ENCODE measurements around the gene SMAD6.

SMAD6 gene

GRCh38 chr15:66702035-66702786 lies at the start of gene SMAD6:
SMAD6 (plus strand) TSS chr15:66702236; CDS start chr15:66703259, 1,023 bp downstream.
- H3K4me3 Mint-ChIP-seq = peak within 1 kb of the TSS; percentile 88
- no peaks in the 10 kb centered on the region for H3K9me3 Mint-ChIP-seq
- ATAC-seq (ENCODE audit: low read depth) (peak; percentile 31), DNase-seq (ENCODE audit: low spot score in 2 of 2) (peak in 1 of 2 donors; percentile 49)
- peaks cover 5% of the 10 kb centered on the region for H3K27me3 Mint-ChIP-seq
- peak within 1 kb of the TSS; percentile 18 for H3K27ac Mint-ChIP-seq
- no peaks in the 10 kb centered on the region for H3K36me3 Mint-ChIP-seq
- H3K4me1 Mint-ChIP-seq = peaks cover 11% of the 10 kb centered on the region

- H3K4me1 Mint-ChIP-seq = no peaks in the 10 kb centered on the region
- DNase-seq (ENCODE audit: low spot score in 2 of 2) = no peak
- peaks cover 20% of the 10 kb centered on the region for H3K27me3 Mint-ChIP-seq
- H3K36me3 Mint-ChIP-seq = no peaks in the 10 kb centered on the region
- no peak for ATAC-seq (ENCODE audit: low read depth)
- no peak overlapping the region for H3K27ac Mint-ChIP-seq
- H3K9me3 Mint-ChIP-seq = no peaks in the 10 kb centered on the region
- H3K4me3 Mint-ChIP-seq = no peak overlapping the region
Observed at GRCh38 chr15:66652806-66653205, 49.2 kb upstream of the SMAD6 start.

DNA sequence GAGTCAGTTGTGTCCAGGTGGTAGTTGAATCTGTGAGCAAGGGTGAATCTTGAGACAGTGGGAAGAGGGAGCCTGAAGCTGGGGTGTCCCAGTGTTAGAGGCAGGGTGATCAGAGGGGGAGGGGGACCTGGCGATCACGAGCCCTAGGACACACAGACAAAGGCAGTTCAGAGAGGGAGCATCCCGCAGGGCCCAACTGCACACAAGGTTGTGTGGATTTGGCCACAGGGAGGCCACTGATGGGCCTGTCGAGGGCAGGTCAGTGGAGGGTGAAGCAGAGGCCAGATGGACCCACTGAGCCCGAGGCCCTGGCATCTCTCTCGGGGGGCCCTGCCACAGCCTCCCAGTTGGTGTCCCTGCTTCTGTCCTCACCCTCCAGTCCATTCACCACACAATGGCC lies 48.6 kb upstream of the SMAD6 start:
- Mint-ChIP-seq H3K36me3 (no peaks in the 10 kb centered on the region), H3K4me3 (no peak overlapping the region), H3K9me3 (no peaks in the 10 kb centered on the region), H3K27me3 (peaks cover 20% of the 10 kb centered on the region), H3K27ac (no peak overlapping the region), H3K4me1 (no peaks in the 10 kb centered on the region)
- no peak for ATAC-seq (ENCODE audit: low read depth)
- no peak for DNase-seq (ENCODE audit: low spot score in 2 of 2)

DNA sequence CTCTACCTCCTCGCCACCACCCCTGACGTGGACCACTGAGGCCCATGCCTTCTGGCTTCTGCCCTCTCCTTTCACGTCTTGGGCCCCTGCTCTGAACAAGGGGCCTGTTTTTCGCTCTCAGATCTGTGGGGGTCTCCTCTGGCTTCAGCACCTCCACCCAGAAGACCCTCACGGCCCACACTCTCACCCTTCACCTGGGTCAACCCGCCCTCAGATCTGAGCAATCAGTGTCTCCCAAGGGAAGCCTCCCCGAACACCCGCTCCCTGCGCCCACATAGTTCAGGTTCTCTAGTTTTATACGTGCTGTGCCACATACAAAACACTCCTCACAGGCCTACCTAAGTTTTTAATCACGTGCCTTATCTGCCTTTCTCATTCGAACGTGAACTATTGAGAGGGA lies 48.2 kb upstream of the SMAD6 start:
- no peaks in the 10 kb centered on the region for H3K9me3 Mint-ChIP-seq
- H3K36me3 Mint-ChIP-seq = no peaks in the 10 kb centered on the region
- H3K4me1 Mint-ChIP-seq = no peaks in the 10 kb centered on the region
- DNase-seq (ENCODE audit: low spot score in 2 of 2) (no peak), ATAC-seq (ENCODE audit: low read depth) (no peak)
- H3K27me3 Mint-ChIP-seq = peaks cover 23% of the 10 kb centered on the region
- H3K27ac Mint-ChIP-seq = no peak overlapping the region
- no peak overlapping the region for H3K4me3 Mint-ChIP-seq

GRCh38 chr15:66654361-66654738 lies 47.7 kb upstream of the SMAD6 start:
- Mint-ChIP-seq H3K27me3 (peaks cover 25% of the 10 kb centered on the region), H3K36me3 (no peaks in the 10 kb centered on the region), H3K4me1 (no peaks in the 10 kb centered on the region), H3K27ac (no peak overlapping the region), H3K4me3 (no peak overlapping the region), H3K9me3 (no peaks in the 10 kb centered on the region)
- DNase-seq (ENCODE audit: low spot score in 2 of 2) (no peak), ATAC-seq (ENCODE audit: low read depth) (no peak)

- Mint-ChIP-seq H3K4me3 (no peak overlapping the region), H3K9me3 (no peaks in the 10 kb centered on the region), H3K36me3 (no peaks in the 10 kb centered on the region), H3K4me1 (no peaks in the 10 kb centered on the region), H3K27ac (no peak overlapping the region), H3K27me3 (peaks cover 25% of the 10 kb centered on the region)
- ATAC-seq (ENCODE audit: low read depth) (no peak), DNase-seq (ENCODE audit: low spot score in 2 of 2) (no peak)
Observed at GRCh38 chr15:66654739-66655375, 47.2 kb upstream of the SMAD6 start.

DNA sequence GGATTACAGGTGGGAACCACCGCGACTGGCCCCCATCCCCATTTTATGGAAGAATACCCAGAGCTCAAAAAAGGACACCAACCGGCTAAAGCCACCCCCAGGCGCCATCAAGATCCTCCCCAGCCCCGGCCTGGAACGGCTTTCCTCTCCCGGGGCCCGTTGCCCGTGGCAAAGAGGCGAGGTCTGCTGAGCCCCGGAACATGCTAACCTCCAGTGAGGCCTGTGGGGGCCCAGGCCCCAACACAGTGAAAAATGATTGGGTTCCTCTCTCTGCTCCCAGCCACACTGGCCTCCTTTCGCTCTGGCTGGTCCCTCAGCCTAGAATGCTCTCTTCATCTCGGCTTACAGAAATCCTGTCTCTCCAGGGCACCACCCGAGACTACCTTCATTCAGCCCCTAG lies 46.5 kb upstream of the SMAD6 start:
- no peak for ATAC-seq (ENCODE audit: low read depth)
- no peak overlapping the region for H3K27ac Mint-ChIP-seq
- H3K36me3 Mint-ChIP-seq = no peaks in the 10 kb centered on the region
- no peak for DNase-seq (ENCODE audit: low spot score in 2 of 2)
- H3K4me3 Mint-ChIP-seq = no peak overlapping the region
- H3K4me1 Mint-ChIP-seq = no peaks in the 10 kb centered on the region
- H3K9me3 Mint-ChIP-seq = no peaks in the 10 kb centered on the region
- H3K27me3 Mint-ChIP-seq = peaks cover 25% of the 10 kb centered on the region

DNA sequence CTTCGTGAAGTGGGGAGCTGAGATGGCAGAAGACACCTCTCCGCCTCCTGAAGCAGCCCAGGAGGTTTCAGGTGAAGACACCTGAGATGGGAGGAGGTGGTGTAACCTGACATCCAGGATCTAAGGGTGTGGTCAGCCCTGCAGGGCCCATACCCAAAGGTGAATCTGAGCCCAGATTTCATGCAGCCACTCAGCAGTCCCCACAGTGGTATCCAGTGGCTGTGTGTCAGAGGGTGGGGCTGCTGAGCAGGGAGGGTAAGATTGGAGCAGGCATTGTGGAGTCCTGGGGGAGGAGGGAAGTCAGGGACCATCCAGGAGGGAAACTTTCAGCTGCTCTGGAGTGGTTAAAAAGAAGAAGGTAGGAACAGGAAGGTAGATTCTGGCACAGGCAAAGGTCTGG lies 46.0 kb upstream of the SMAD6 start:
- H3K27ac Mint-ChIP-seq = no peak overlapping the region
- H3K36me3 Mint-ChIP-seq = no peaks in the 10 kb centered on the region
- ATAC-seq (ENCODE audit: low read depth) = no peak
- H3K4me3 Mint-ChIP-seq = no peak overlapping the region
- H3K9me3 Mint-ChIP-seq = no peaks in the 10 kb centered on the region
- H3K27me3 Mint-ChIP-seq = peaks cover 25% of the 10 kb centered on the region
- H3K4me1 Mint-ChIP-seq = no peaks in the 10 kb centered on the region
- DNase-seq (ENCODE audit: low spot score in 2 of 2) = no peak

DNA sequence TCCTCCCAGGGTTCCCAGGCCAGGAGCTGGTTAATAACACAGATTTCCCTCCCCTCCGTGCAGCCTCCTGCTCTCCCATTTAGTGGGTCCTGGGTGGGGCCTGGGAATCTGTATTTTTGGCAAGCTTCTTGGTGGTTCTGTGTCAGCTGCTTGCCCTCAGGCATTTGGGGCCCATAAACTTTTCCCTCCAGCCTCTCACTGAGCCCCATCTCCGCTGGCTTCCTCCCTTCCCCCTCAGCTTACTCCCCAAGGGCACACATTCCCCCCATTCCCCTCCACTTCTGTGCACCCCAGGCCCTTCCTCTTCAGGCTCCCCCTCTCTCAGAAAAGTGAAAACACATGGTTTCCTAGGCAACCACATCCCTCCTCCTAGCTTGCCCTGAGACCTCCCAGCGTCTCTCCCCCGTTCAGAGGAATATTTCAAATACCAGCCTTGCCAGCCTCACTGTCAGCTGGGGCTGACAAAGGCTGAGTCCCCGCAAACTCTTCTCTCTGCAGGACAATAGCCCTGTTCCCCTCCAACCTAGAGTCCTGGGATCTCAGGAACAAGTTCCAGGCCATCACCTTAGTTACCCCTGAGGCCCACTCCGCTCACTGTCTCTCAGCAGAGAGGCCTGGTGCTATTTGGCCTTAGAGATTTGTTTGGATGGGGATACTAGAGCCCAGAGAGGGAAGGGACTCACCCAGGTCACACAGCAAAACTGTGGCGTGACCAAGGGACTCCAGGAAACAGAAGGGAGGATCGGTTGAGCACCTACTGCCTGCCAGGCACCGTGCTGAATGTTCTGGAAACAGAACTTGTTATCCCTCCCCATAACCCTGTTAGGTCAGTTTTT lies 44.6 kb upstream of the SMAD6 start:
- no peaks in the 10 kb centered on the region for H3K4me1 Mint-ChIP-seq
- DNase-seq (ENCODE audit: low spot score in 2 of 2) (no peak), ATAC-seq (ENCODE audit: low read depth) (no peak)
- no peak overlapping the region for H3K4me3 Mint-ChIP-seq
- H3K36me3 Mint-ChIP-seq = no peaks in the 10 kb centered on the region
- no peak overlapping the region for H3K27ac Mint-ChIP-seq
- peaks cover 25% of the 10 kb centered on the region for H3K27me3 Mint-ChIP-seq
- no peaks in the 10 kb centered on the region for H3K9me3 Mint-ChIP-seq

DNA sequence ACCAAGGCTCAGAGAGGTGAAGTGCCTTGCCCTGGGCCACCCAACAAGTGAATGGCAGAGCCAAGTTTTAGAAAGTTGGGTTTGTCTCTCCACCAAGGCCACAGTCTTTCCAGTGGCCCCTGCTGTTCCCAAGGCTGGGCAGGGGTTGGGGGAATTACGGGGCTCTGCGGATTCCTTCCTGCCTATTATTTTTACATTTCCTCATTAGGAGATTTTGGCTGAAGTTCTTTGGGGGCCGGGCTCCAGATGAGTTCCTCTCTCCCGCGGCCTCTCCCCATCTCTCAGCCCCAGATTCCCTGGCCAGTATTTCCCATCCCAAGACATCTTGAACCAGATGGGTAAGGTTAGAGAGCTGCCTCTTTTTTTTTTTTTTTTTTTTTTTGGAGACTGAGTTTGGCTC lies 44.0 kb upstream of the SMAD6 start:
- no peaks in the 10 kb centered on the region for H3K9me3 Mint-ChIP-seq
- no peaks in the 10 kb centered on the region for H3K36me3 Mint-ChIP-seq
- DNase-seq (ENCODE audit: low spot score in 2 of 2) (no peak), ATAC-seq (ENCODE audit: low read depth) (no peak)
- peaks cover 22% of the 10 kb centered on the region for H3K27me3 Mint-ChIP-seq
- no peak overlapping the region for H3K27ac Mint-ChIP-seq
- H3K4me1 Mint-ChIP-seq = no peaks in the 10 kb centered on the region
- no peak overlapping the region for H3K4me3 Mint-ChIP-seq

DNA sequence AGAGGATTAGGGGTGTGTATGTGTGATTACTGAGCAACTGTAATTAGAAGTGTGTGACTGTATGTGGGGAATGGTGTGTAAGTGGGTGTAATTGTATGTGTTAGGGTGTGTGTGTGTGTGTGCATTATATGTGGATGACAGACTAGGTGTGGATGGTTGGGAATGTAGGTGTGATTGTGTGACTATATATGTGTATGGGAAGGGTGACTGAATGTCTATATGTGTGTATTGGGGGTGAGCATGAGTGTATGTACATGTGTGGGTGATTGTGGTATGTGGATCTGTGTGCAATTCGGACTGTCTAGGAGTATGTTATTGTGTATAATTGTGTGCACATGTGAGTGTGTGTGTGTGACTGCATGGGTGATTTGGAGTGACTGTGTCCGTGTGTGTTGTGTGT lies 43.2 kb upstream of the SMAD6 start:
- H3K27me3 Mint-ChIP-seq = peaks cover 18% of the 10 kb centered on the region
- no peak overlapping the region for H3K4me3 Mint-ChIP-seq
- no peak overlapping the region for H3K27ac Mint-ChIP-seq
- no peaks in the 10 kb centered on the region for H3K9me3 Mint-ChIP-seq
- H3K36me3 Mint-ChIP-seq = no peaks in the 10 kb centered on the region
- H3K4me1 Mint-ChIP-seq = no peaks in the 10 kb centered on the region
- no peak for ATAC-seq (ENCODE audit: low read depth)
- no peak for DNase-seq (ENCODE audit: low spot score in 2 of 2)

- Mint-ChIP-seq H3K36me3 (no peaks in the 10 kb centered on the region), H3K9me3 (no peaks in the 10 kb centered on the region), H3K4me3 (no peak overlapping the region), H3K27ac (no peak overlapping the region), H3K4me1 (no peaks in the 10 kb centered on the region), H3K27me3 (peaks cover 14% of the 10 kb centered on the region)
- no peak for ATAC-seq (ENCODE audit: low read depth)
- DNase-seq (ENCODE audit: low spot score in 2 of 2) = no peak
Observed at GRCh38 chr15:66659384-66659783, 42.7 kb upstream of the SMAD6 start.

DNA sequence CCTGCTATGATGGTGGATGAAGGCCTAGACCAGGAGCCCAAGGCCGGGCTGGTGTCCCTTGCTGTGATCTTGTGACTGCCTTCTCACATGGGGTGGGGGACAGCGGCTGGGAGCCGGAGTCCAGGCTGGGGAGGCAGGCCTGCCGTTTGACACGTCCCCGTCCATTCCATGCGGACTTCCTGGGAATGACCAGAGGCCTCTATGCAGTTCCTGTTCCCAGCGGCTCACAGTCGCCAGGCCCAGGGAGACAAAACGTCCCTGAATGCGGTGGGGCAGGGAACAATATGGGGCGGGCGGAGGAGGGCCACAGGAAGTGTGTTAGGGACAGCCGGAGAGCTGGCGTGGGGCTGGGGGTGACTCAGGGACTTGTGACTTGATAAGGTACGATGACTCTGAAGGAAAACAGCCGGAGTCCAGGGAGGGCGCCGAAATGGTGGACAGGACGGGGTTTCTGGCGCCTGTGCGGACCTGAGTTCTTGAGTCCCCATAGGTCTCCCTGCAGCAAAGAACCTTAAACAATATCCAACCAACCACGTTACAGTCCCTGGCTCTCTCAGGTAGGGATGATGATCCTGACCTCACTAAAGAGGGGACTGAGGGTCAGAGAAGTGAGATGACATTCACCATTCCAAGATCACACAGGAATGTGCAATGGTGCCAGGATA lies 40.5 kb upstream of the SMAD6 start:
- H3K9me3 Mint-ChIP-seq = no peaks in the 10 kb centered on the region
- no peaks in the 10 kb centered on the region for H3K4me1 Mint-ChIP-seq
- DNase-seq (ENCODE audit: low spot score in 2 of 2) (no peak), ATAC-seq (ENCODE audit: low read depth) (no peak)
- no peak overlapping the region for H3K27ac Mint-ChIP-seq
- no peak overlapping the region for H3K4me3 Mint-ChIP-seq
- peaks cover 11% of the 10 kb centered on the region for H3K27me3 Mint-ChIP-seq
- H3K36me3 Mint-ChIP-seq = no peaks in the 10 kb centered on the region

- no peaks in the 10 kb centered on the region for H3K36me3 Mint-ChIP-seq
- H3K27me3 Mint-ChIP-seq = peaks cover 8% of the 10 kb centered on the region
- ATAC-seq (ENCODE audit: low read depth) (no peak), DNase-seq (ENCODE audit: low spot score in 2 of 2) (no peak)
- no peak overlapping the region for H3K4me3 Mint-ChIP-seq
- no peak overlapping the region for H3K27ac Mint-ChIP-seq
- no peaks in the 10 kb centered on the region for H3K4me1 Mint-ChIP-seq
- no peaks in the 10 kb centered on the region for H3K9me3 Mint-ChIP-seq
Observed at GRCh38 chr15:66662522-66662921, 39.5 kb upstream of the SMAD6 start.

All from memory B cell (primary cell).